ENCODE measurements around the gene SRGAP2B.
"Not testable (repeated sequence)": the region's sequence is repeated elsewhere in the genome, so short reads cannot be mapped to it uniquely, and the experiment has no call there.

The SRGAP2B gene

GRCh38 chr1:145082483-145083255, 12.5 kb downstream of the SRGAP2B start:
- not testable (repeated sequence) for DNase-seq

- DNase-seq = not testable (repeated sequence)
Measured at GRCh38 chr1:145080193-145080592, 14.9 kb downstream of the SRGAP2B start.

GRCh38 chr1:145079737-145080136, 15.4 kb downstream of the SRGAP2B start:
- not testable (repeated sequence) for DNase-seq

DNA sequence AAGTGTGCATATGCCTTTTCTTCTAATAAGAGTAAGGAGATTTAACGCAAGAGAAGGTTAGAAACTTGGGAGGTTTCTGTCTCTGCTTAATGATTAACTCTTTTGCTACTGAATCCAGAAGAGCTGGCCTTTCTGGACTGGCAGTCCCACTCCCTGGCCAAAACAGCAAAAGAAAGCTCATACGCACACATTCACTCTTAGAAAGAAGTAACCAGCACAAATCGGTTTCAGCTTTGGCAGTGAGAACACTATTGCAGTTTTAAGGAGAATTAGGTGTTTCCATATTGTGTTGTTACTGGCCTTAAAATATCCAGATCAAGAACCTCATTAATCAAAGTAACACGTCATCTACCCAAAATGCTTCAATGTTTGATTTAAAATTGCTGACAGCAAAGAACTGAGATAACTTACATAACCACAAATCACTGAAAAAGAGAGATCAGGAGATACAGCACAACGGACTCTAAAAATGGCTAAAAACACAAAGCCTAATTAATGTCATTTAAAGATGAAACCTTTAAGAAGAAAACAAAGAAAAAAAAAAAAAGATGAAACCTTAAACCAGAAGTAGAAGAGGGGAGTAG, 16.2 kb downstream of the SRGAP2B start:
- DNase-seq = not testable (repeated sequence)

GRCh38 chr1:145077872-145078786, 17.0 kb downstream of the SRGAP2B start:
- not testable (repeated sequence) for DNase-seq

DNA sequence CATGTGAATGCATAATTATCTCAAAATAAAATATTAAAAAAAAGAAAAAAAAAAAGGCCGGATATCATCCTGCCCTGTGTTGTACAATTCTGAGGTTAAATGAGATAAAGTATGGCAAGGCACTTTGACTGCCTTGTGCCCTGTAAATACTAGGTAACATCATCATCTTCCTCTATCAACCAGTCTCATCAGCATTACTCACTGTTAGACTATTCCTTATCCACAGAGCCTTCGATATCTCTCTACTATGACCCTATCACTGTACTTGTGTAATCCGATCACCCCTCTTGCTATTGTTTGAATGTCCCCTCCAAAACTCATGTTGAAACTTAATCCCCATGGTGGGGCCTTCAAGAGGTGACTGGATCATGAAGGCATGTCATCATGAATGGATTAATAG, 18.3 kb downstream of the SRGAP2B start:
- not testable (repeated sequence) for DNase-seq

GRCh38 chr1:145074021-145074559, 21.0 kb downstream of the SRGAP2B start:
- DNase-seq = not testable (repeated sequence)

DNA sequence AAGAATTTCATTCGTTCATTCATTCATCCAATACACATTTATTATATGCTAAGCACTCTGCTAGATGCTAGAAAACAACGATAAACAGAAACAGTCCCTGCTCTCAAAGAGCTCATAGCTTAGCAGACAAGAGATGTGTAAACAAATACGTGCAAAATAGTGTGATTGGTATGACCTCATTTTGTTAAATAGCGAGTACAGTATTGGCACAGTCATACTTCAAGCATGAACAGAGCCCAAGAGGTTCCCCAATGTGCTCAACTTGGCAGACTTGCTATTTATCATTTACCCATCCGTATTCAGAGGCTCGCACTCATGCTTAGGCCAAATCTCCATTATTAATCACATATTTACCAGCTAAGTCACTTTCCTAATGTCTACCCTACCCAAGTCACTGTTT, 23.6 kb downstream of the SRGAP2B start:
- DNase-seq = not testable (repeated sequence)

DNA sequence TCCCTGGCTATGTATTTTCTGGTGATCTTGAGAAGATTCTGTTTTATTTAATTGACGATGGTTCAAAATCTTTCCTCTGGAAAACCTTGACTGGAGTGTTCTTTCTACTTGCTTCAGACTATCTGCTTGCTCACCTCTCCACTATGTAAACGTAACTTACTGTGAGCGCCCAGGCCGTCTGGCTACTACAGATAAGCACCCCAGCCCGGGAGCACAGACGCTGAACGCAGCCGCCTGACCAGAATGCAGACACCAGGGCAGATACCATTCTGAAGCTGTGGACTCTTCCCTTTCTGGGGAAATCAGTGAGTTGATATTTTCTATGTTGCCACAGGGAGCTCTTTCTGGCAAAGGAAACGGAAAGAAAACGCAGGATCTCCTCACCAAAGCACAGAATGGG, 28.6 kb downstream of the SRGAP2B start:
- not testable (repeated sequence) for DNase-seq

GRCh38 chr1:145065194-145065826, 29.8 kb downstream of the SRGAP2B start:
- not testable (repeated sequence) for DNase-seq

DNA sequence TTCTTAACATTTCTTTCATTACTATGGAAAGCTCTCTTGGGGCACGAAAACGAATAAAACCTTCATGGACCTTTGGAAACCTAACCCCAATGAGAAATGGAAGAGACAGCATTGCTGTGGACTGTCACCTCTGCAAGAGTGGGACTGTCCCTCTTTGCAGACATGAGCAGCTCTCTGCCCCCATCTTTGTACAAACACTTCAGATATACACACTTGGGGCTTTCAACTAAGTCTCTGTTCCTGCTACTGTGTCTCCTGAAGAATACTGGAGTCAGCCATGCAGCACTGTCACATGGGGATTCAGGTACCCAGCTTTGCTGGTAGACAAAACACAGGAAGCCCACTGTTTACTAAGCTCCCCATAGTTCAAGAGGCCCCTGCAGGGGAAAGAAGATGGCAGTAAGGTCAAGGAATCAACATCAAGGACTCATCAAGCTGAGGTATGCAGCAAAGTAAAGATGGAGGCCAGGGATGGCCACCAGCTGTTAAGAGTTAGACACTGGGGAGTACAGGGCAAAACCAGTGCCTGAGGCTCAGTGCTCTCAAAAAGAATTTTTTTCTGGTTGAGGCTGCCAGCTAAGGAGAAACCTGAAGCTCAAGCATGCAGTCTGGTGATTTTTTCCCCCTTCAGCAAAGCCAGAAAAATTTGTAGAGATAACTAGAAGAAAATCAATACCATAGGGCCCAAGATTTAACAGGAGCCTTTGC, 31.0 kb downstream of the SRGAP2B start:
- DNase-seq = not testable (repeated sequence)

- DNase-seq = not testable (repeated sequence)
Measured at GRCh38 chr1:145063285-145063684, 31.8 kb downstream of the SRGAP2B start.

DNA sequence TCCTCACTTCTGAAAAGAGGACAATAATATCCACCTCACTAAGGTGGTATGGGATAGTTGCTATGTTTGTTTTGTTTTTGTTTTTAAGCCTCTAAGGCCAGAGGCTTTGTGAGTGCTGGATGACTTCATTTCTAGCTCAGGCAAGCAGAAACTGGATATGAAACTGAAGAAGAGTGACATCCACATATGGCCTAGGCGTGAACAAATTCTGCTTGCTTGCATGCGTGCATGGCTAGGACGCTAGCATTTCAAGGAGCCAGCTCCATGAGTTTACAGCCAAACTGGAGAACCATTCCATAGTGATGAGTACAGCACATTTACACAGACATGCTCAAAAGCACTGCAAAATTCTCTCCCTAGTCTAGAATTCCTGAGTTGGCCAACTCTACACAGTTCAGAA, 36.9 kb downstream of the SRGAP2B start:
- DNase-seq = not testable (repeated sequence)

GRCh38 chr1:145055217-145055760, 39.8 kb downstream of the SRGAP2B start:
- DNase-seq = not testable (repeated sequence)

DNA sequence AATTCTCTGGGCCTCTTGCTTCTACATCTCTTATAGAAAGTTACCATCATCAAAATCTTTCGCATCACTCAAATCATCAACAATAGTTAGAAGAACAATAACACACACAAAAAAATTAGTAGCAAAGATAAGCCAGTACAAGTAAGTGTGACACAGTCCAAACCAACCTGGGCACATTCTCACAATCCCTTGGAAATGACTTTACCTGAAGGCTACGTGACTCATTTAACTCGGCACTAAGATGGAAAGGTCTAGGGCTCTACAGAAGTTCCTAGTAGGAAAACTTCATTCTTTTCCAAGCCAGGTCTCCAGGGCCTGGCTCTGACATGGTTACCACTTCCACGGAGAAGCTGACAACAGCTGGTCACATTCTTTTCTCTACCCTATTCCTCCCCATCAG, 41.7 kb downstream of the SRGAP2B start:
- DNase-seq = not testable (repeated sequence)

- not testable (repeated sequence) for DNase-seq
Measured at GRCh38 chr1:145052019-145052776, 42.9 kb downstream of the SRGAP2B start.

DNA sequence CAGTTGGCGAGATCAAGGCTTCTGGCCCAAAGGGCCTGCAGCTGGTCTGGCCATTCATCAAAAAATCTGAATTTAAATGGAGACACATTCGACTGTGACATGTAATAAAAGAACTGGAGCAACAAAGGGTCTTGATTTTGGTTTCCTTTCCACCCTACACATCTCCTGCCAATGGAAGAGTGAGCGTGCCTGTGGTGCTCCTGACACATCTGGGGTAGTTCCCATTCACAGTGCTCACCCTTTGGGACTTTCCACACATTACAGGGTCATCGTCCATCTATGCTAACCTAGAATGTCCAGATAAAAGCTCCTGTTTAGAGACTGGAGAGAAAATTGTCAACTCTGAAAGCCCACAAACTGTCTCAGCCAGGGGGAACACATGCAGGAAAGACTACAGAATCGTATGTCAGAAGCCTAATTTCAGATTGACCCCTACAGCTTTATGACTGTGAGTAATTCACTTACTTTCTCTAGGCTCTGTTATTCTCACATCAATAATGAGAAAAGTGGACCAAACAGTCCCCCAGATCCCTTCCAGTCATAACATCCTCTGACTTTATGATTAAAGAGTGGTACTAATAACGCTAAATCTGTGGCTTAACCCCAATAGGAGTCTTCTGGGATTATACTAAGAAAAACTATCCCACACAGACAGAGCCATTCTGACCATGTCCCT, 46.8 kb downstream of the SRGAP2B start:
- DNase-seq = not testable (repeated sequence)

GRCh38 chr1:145047553-145047952, 47.6 kb downstream of the SRGAP2B start:
- not testable (repeated sequence) for DNase-seq

- DNase-seq = not testable (repeated sequence)
Measured at GRCh38 chr1:145045571-145046273, 49.4 kb downstream of the SRGAP2B start.
